Type B pancreatic cell (in vitro differentiated cells): ENCODE data around the gene SENP6. TPM values are rescaled to one million over a fixed set of nuclear protein-coding genes. Genes with fewer than 3 reads are reported as not detected.

ENCODE experiments used
- DNase-seq: peaks from one replicate; pipeline ENCODE4 v3.0.0; 2021; ENCODE audit warnings: mixed read lengths; ENCODE audit not compliant: unreplicated experiment; ENCODE audit errors: extremely low spot score
- H3K27ac Mint-ChIP-seq: 2 replicates; pipeline ENCODE4 v1.8.0; 2021; ENCODE audit warnings: mild to moderate bottlenecking, mixed read lengths
- H3K27me3 Mint-ChIP-seq: 2 replicates; pipeline ENCODE4 v1.8.0; 2021; ENCODE audit warnings: mixed read lengths
- H3K36me3 Mint-ChIP-seq: 2 replicates; pipeline ENCODE4 v1.8.0; 2021; ENCODE audit warnings: mixed read lengths
- H3K4me1 Mint-ChIP-seq: one replicate; pipeline ENCODE4 v1.8.0; 2021; ENCODE audit warnings: mixed read lengths; ENCODE audit not compliant: unreplicated experiment
- H3K4me3 Mint-ChIP-seq: 2 replicates; pipeline ENCODE4 v1.8.0; 2021; ENCODE audit warnings: mild to moderate bottlenecking, mixed read lengths
- H3K9me3 Mint-ChIP-seq: 2 replicates; pipeline ENCODE4 v1.8.0; 2021; ENCODE audit warnings: mixed read lengths
- CTCF ChIP-seq: fragments of 200-600 bp; sonication (generic); conservative IDR thresholded peaks from 2 replicates; pipeline ENCODE4 v1.5.0; 2021; ENCODE audit warnings: antibody characterized with exemption, mild to moderate bottlenecking
- total RNA-seq: library from RNA; stranded (reverse); gene quantifications from 2 replicates; pipeline ENCODE4 v1.2.1, GENCODE V29; 2021; ENCODE audit warnings: low replicate concordance

Gene SENP6
- total RNA-seq, 1 donor from 2014 or later = 104 TPM

- H3K27me3 Mint-ChIP-seq = no peaks in the 10 kb centered on the region
- H3K27ac Mint-ChIP-seq = no peak overlapping the region
- no peak for DNase-seq
- no peaks in the 10 kb centered on the region for H3K9me3 Mint-ChIP-seq
- H3K4me1 Mint-ChIP-seq = peaks cover 28% of the 10 kb centered on the region
- H3K4me3 Mint-ChIP-seq = no peak overlapping the region
- TF ChIP-seq CTCF = no peak
- H3K36me3 Mint-ChIP-seq = peaks cover 19% of the 10 kb centered on the region
Observed at GRCh38 chr6:75762063-75762462, 160.4 kb downstream of the SENP6 start.

DNA sequence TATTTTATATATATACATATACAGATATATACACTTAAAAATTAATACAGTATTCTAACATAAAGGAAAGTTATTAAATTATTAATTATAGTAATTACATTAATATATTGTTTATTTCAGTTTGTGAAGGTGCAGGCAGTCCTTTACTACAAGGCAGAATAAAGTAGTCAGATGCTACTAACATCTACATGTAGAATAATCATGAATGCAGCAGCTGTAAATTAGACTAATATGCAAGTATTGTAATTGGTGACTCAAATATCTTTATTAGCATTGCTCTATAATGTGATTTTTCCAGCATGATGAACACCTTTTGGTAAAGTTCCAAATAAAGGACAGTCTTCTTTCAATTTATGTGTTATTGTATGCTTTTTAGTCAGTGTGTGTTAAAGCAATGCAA lies 164.7 kb downstream of the SENP6 start:
- no peak overlapping the region for H3K4me3 Mint-ChIP-seq
- no peak overlapping the region for H3K27ac Mint-ChIP-seq
- TF ChIP-seq CTCF = no peak
- no peak for DNase-seq
- peaks cover 9% of the 10 kb centered on the region for H3K36me3 Mint-ChIP-seq
- H3K27me3 Mint-ChIP-seq = no peaks in the 10 kb centered on the region
- H3K9me3 Mint-ChIP-seq = no peaks in the 10 kb centered on the region
- H3K4me1 Mint-ChIP-seq = peaks cover 11% of the 10 kb centered on the region

Other genes starting within 250 kb of the SENP6 start
- gene FILIP1, start 108.1 kb upstream of the SENP6 start, total RNA-seq = 2.0 and 5.0 TPM in 2 replicates
- 46.7 and 110 TPM in 2 replicates for gene MYO6, start 147.4 kb downstream of the SENP6 start, total RNA-seq